HG03521 (cell line): ENCODE measurements around the gene ABCC4.

Experiments
- ATAC-seq: cut with Tn5 transposase; IDR thresholded peaks from one replicate; pipeline ENCODE4 v1.9.1; 2021; ENCODE audit warnings: mild to moderate bottlenecking, moderate library complexity; ENCODE audit not compliant: unreplicated experiment

ABCC4 gene

GRCh38 chr13:95074820-95075219, 226.4 kb downstream of the ABCC4 start:
- ATAC-seq = no peak

GRCh38 chr13:95073747-95074311, 227.4 kb downstream of the ABCC4 start:
- no peak for ATAC-seq

DNA sequence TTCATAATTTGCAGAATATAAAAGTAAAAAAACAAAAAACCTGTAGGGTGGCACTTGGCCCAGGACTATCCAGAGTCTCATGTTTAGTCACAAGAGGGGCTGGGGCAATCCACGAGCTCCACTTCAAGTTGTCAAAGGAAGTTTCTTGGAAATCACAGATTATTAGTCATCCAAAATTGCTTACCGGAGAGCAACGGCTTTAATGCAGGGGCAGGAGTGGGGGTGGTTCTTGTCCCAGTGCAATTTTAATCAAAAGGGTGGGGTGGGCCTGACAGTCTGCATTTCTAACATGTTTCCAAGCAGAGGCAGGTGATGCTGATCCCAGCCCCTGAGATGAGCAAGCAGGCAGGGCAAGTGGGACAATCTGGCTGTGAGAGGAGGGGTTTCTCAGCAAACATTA, 233.9 kb downstream of the ABCC4 start:
- ATAC-seq = no peak

DNA sequence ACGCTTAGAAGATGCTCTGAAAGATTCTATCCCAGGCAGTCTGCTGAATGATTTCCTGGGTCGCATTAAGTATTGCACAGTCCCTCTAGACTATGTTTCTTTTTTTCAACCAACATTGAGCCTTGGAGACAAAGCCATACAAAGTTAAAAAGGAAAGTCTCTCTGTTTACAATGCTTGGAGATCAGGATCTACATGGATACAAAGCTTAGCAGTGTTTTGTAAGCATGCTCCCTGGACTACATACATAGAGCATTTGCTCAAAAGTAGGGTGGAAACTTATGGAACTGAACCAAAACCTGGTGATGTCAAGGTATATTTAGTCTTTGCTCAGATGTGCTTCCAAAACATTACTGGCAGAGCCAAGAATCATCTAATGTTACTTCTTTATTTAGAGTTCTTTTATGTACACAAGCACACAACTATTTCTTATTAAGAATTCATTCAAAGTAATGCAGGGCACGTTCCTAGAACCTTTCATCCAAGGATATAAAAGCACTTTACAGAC, 241.2 kb downstream of the ABCC4 start:
- ATAC-seq = no peak

DNA sequence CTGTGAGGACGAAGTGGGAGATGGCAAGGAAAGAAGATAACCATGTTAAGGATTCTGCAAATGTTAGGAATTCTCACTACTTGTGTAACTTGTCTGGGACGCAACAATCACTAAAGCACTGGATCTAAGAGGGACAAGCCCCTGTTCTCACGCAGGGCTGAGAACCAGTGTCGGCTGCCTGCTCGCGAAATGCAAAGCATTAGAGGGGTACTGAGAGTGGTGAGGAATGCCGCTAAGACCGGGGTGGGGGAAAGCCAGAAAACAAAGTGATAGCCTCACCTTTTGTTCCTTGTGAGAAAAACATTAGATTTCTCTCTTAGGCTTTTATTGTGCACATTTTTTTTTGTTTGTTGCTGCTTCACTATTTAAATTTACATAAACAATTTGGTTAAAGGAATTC, 241.9 kb downstream of the ABCC4 start:
- no peak for ATAC-seq

GRCh38 chr13:95058680-95059079, 242.6 kb downstream of the ABCC4 start:
- ATAC-seq = no peak

DNA sequence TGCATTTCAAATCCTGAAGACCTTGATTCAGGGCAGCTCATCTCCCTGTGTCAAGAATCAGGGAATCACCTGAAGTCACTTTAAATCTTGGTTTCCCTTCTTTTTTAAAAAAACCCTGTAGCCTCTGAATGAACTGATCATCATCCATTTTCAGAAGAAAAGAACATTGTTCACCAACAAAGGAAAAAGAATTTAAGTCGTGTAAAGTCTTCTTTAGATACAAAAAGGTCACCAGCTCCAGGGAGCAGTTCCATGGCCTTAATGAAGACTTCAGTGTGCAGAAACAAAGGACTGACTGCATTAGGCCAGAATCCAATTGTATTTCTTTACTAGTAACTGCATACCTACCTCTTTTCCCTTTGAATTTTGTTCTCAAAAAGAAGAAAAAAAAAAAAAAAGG, 245.0 kb downstream of the ABCC4 start:
- ATAC-seq = no peak

GRCh38 chr13:95050800-95051615, 250.2 kb downstream of the ABCC4 start:
- ATAC-seq = no peak

GRCh38 chr13:95049772-95050171, 251.5 kb downstream of the ABCC4 start:
- no peak for ATAC-seq

DNA sequence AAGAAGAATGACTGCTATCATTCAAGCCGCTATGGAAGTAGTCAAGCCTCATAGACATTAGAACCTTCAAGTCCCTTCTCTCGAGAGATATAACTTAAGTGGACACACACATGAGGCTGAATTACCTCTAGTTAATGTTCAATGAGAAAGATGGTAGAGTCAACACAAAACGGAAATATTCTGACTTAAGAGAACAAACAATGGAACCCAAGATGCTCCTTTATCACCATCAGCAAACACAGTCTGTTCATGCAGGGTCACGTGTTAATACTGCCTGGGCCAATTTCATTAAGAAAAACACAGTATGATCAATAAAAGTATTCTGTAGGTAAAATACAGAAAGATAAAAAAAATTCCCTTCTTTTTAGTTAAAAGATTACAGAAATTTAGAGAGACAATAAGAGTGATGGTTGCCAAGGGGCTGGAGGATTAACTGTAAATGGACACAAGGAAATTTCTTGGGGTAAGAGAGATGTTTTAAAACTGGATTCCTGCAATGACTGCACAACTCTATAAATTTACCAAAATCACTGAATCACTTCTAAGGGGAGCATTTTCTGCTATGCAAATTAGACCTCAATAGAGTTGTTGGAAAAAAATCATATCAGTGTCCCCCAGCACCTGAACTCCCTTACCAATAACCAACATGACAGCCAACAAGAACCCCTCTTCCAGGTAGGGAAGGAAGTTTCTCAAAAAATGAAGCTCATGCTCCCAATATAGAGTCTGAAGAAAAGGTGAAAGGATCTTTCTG, 256.6 kb downstream of the ABCC4 start:
- no peak for ATAC-seq

DNA sequence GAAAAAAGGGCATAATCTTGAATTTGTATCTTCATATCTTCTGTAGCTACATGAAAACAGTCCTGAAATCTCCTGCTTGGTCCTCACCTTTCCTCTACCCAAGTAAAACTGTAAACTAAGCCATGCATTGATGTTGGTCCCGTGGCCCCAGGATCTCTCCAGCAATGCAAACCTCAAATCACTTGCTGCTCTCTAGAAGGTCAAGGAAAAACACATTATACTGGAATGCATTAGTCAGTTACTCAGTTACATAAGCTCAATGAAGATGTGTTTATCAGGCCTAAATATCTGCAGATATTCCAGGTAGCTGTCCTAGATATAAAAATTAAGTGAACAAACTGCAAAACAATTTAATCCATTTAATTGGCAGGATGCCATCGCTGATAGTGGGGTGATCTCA, 261.8 kb downstream of the ABCC4 start:
- no peak for ATAC-seq

- no peak for ATAC-seq
These were observed 262.3 kb downstream of the ABCC4 start for GRCh38 chr13:95038949-95039348.

DNA sequence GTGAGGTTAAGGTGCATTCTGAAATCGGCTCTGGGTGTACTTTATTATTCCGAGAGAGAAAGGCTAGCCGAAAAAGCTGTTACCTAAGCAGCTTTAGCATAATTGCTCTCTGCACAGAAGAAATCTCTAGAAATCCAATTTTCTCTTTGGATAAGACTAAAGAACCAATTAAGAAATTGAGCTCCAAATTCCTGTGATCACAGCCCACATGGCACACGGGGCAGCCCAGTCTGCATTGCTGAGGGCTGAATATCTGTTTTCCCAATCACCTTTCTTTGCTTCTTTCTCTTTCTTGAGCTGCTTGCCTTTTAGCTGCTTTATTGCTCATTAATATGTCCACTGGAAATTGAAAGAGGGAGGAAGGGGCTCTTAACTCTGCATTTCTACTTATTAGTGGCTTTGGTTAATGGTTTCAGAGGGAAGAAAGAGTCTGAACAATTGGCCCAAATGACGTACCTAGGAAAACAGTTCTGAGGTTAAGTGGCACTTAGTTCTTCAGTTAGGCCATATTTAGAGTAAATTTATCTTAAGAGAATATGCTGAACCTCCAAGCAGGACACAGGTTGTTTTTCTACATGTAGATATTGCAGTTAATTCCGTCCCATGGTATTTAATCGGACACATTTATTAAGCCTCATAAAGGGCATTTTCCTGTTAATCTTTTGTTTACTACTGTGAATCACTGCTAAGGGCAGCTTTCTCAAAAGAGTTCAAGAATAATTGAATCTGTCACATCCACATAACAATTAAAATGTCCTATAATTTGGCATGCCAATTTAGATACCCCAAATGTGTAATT, 265.7 kb downstream of the ABCC4 start:
- no peak for ATAC-seq

GRCh38 chr13:95033890-95034289, 267.4 kb downstream of the ABCC4 start:
- ATAC-seq = no peak

- no peak for ATAC-seq
These were observed 269.1 kb downstream of the ABCC4 start for GRCh38 chr13:95032121-95032520.

DNA sequence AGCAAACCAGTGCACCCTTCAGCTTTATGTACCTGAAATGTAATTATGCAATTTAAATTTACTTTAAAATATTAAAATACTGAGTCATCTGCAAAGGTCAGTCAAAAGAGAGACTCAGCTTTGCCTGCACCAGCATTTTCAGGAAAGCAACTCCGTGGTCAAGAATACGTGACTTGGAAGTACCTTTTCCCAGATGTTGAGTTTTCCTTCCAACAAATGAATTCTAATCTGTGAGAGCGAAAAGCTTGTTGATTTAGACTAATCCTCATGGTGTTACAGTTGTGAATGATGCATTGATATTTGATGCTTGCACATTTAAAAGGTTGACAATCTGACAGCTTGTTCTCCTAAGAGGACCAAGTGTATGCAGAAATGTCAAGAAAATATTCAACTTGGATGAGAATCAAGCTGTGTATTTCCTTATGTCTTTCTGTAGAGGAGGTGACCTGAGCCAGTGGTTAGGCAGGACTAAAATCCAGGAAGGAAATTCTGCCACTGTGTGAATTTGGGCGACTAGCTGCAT, 270.4 kb downstream of the ABCC4 start:
- no peak for ATAC-seq

- ATAC-seq = no peak
These were observed 273.6 kb downstream of the ABCC4 start for GRCh38 chr13:95027638-95028037.

DNA sequence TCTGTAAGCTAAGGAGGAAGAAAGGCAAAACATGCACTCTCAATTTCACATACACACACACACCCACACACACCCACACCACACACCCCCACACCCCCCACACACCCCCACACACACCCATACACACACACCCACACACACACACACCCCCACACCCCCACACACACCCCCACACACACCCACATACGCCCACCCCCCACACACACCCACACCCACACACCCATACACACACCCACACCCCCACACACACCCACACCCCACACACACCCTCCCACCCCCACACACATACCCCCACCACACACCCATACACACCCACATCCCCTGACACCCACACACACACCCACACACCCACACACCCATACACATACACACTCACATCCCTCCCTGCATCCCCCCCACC, 276.1 kb downstream of the ABCC4 start:
- no peak for ATAC-seq

DNA sequence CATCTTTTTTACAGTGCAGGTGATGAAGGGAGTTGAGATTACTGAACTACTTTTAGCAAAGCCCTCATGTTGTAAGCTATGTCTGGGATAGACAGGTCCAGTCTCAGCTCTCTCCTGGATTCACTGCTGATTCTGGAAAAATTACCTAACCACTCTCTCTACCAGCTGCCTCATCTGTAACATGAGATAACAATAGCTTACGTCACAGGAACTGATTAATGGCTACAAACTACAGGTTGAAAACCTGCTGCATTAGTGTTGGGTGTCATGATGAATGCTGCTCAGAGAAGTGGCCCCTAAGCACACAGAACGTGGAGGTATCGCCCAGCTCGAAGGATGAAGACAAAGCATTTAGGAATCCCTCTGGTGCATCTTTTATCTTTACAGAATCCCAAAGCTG, 277.8 kb downstream of the ABCC4 start:
- no peak for ATAC-seq

DNA sequence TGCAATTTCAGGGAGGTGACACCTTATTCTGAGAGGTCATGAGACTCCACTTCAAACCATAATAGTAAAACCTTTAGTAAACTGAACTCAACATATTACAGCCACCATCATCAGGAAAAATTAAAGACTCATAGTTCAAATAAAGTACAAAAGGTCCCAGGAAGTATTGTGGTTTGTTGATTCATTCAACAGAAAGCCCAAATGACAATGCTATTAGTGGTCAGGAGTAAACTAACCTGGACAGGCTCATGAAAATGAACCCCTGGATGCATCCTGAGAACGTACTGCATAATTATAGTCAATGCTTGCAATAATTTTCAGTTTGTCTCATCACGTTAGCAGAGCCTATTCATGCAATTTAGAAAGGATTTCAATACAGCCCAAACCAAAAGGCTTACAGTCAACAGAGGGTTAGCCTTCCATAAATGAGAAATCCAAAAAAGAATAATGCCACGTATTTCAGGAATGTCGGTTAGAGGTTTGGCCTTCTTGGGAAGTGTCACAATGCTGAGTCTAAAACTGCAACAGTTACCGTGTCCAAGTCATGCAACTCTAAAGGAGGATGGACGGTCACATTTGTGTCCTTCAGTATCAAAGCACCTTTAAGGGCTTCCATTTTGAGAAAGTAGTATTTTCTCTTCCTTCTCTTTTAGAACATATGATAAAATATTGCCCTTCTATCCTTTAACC, 280.8 kb downstream of the ABCC4 start:
- ATAC-seq = no peak
